GM10248 (cell line): ENCODE data around the gene SOS1.
"Not testable (repeated sequence)": the region's sequence is repeated elsewhere in the genome, so short reads cannot be mapped to it uniquely, and the experiment has no call there.

ENCODE experiments used
- CTCF ChIA-PET: fragments of 300-600 bp; sonication (Branson Sonifier 250); formaldehyde crosslinking; extraction: SDS; loops from one replicate; lab custom pipeline; 2021; ENCODE audit warnings: antibody characterized with exemption; lab: Yijun Ruan, JAX
- POLR2A ChIA-PET: fragments of 350-650 bp; sonication (Branson Sonifier 250); formaldehyde crosslinking; extraction: SDS; loops from one replicate; lab custom pipeline; 2020; ENCODE audit warnings: antibody characterized with exemption; lab: Yijun Ruan, JAX
- DNase-seq: peaks from one replicate; pipeline ENCODE4 v3.0.0; 2012; ENCODE audit errors: extremely low spot score
- TF ChIP-seq, protein P1 (sequence below): IDR thresholded peaks from 2 replicates; pipeline ENCODE4 v1.5.1; 2012; ENCODE audit warnings: mild to moderate bottlenecking, low read depth; ENCODE audit errors: extremely low read depth, missing control alignments, control extremely low read depth

Gene SOS1

DNA sequence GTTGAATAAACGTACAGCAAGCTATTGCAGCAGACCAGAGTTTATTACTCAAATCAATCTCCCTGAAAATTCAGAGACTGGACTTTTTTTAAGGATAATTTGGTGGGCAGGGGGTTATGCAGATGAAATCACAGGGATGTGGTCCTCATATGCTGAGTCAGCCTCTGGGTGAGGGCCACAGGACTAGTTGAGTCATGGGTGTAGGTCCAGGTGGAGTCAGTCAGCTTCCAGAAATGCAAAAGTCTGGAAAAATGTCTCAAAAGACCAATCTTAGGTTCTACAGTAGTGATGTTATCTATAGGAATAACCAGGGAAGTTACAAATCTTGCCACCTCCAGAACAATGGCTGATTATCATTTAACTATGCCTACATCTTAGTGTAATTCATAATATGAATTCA is 180.1 kb downstream of the SOS1 start:
- TF ChIP-seq, protein P1, sequence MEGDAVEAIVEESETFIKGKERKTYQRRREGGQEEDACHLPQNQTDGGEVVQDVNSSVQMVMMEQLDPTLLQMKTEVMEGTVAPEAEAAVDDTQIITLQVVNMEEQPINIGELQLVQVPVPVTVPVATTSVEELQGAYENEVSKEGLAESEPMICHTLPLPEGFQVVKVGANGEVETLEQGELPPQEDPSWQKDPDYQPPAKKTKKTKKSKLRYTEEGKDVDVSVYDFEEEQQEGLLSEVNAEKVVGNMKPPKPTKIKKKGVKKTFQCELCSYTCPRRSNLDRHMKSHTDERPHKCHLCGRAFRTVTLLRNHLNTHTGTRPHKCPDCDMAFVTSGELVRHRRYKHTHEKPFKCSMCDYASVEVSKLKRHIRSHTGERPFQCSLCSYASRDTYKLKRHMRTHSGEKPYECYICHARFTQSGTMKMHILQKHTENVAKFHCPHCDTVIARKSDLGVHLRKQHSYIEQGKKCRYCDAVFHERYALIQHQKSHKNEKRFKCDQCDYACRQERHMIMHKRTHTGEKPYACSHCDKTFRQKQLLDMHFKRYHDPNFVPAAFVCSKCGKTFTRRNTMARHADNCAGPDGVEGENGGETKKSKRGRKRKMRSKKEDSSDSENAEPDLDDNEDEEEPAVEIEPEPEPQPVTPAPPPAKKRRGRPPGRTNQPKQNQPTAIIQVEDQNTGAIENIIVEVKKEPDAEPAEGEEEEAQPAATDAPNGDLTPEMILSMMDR, result no peak
- no peak for DNase-seq
- ChIA-PET POLR2A (no interaction called here), CTCF (interaction anchor here (0.9 to 3.3 kb wide), 3 partner anchors 10 to 289 kb away, joined by 3 to 16 read pairs (median 4); no protein-coding TSS in a partner anchor)

DNA sequence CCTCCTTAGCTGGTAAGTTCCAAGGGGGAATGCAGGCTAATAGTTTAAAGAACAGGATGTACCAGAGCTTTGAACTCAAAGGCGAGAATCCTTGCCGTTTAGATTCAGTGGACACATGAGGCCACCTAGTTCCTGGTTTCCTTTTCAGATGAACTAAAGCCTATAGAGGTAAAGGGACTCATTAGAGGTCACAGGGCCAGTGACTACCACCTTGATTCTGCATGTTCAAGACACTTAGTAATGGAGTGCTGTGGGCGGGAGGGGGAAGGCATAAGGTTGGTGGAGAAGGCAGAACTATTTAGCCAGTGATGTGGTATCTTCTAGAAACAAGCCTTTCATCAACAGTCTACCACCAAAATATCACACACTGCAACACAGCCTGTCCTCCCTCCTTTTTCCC is 183.3 kb downstream of the SOS1 start:
- CTCF ChIA-PET, result interaction anchor here (1.5 to 4.3 kb wide), 3 partner anchors 10 to 27 kb away, joined by 3 to 38 read pairs (median 4); no protein-coding TSS in a partner anchor
- TF ChIP-seq, protein P1, result no peak
- POLR2A ChIA-PET, result no interaction called here
- DNase-seq, result no peak

DNA sequence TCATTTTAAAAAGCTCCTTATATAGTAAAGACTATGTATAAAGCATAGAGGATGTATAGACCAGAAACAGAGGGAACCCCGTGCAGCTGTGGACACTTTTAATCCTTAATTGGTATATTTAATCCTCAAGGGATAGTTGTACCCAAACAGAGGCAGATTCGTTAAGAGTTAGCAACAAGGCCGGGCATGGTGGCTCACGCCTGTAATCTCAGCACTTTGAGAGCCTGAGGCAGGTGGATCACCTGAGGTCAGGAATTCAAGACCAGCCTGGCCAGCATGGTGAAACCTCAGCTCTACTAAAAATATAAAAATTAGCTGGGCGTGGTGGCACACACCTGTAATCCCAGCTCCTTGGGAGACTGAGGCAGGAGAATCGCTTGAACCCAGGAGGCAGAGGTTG is 184.3 kb downstream of the SOS1 start:
- DNase-seq, POLR2A ChIA-PET: not testable (repeated sequence)
- CTCF ChIA-PET, result interaction anchor here (1.4 to 4.3 kb wide), 3 partner anchors 9 to 19 kb away, joined by 3 to 38 read pairs (median 4); no protein-coding TSS in a partner anchor

DNA sequence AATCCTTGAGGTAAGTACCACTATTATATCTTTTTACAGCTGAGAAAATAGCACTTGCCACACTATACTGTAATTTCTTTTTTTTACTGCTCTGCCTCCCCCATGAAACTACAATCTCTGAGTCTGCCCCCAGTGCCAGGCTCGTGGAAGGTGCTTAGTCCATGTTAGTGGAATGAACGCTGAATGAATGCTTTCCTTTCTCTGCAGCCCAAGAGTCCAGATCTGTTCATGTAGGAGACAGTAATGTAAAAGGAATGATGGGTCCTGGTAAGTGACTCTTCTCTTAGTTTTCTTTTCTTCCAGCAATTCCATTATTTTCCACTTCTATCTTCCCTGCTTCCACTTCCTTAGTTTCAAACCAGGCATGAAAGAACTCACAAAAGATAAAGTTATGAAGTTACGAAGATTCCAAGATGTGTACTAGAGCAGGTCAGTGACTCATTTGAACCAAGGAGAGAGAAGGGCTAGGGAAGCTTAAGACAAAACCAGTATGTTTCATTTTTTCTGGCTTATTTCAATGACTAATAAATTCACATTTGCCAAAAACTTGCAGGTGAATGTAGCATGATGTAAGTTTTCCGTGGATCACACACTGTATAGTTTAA is 185.2 kb downstream of the SOS1 start:
- ChIA-PET POLR2A (no interaction called here), CTCF (interaction anchor here (1.2 to 4.3 kb wide), 3 partner anchors 11 to 20 kb away, joined by 3 to 38 read pairs (median 11); no protein-coding TSS in a partner anchor)
- TF ChIP-seq, protein P1, result no peak
- no peak for DNase-seq

DNA sequence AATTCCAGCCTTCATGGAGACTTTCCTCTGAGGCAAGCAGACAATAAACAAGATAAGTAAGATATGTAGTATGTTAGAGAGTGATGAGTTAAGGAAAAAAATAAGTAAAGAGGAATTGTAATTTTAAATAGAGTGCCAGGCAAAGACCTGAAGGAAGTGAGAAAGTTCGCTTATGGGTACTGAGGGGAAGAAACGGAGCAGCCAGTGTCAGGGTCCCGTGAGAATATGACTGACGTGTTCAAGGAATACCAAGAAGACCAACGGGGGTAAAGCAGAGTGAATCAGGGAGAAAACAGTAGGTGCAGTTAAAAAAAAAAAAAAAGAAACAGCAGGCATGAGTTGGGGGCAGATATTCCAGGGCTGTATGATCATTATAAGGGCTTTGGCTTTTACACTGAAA is 186.1 kb downstream of the SOS1 start:
- ChIA-PET CTCF (interaction anchor here (1.2 kb wide), 1 partner anchor 12 kb away, joined by 11 read pairs; no protein-coding TSS in a partner anchor), POLR2A (no interaction called here)
- TF ChIP-seq, protein P1, result no peak
- DNase-seq, result no peak

DNA sequence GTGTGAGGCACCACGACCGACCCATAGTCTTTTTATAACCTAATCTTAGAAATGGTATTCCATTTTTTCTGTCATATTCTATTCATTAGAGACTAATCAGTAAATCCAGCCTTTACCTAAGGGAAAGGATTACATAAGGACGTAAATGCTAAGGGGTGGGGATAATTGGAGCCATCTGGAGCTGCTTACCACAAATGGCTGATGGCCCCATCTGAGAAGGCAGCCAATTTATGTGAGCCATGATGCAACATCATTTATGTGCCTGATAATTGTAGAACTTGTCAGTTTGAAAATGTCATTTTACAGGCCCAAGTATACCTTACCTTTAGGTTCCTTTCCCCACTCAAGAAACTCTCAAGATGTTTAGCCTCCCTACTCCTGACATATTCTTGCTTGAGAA is 187.2 kb downstream of the SOS1 start:
- CTCF ChIA-PET, result interaction anchor here (1.4 to 1.8 kb wide), 2 partner anchors 13 to 296 kb away, joined by 4 to 12 read pairs; no protein-coding TSS in a partner anchor
- TF ChIP-seq, protein P1, result no peak
- no peak for DNase-seq
- POLR2A ChIA-PET, result no interaction called here

DNA sequence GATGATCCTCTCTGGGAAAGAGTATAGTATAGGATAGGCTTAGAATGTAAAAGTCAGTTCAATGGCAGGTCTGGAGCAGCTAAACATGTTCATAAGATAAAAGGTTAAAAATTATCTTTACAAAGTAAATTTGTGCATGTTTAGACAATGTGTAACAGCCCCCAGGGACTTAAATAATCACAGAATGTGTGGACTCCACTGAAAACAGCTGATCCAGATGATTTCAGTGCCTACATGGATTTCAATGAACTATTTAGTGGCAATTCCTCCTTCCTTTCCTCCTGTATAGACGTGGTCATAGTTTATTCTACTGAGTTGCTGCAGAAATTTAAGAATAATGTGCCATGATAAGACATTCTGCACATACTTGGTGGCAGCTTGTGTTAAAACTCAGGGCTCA is 188.3 kb downstream of the SOS1 start:
- TF ChIP-seq, protein P1, result no peak
- CTCF ChIA-PET, result interaction anchor here (1.0 to 1.8 kb wide), 3 partner anchors 8 to 297 kb away, joined by 3 to 12 read pairs (median 4); no protein-coding TSS in a partner anchor
- POLR2A ChIA-PET, result no interaction called here
- no peak for DNase-seq
